HTERT RPE-1 (cell line): ENCODE data around the gene SMIM12.

Source experiments
- in situ Hi-C: fragments of 300-500 bp; cut with MboI; formaldehyde crosslinking; loops from 4 replicates; pipeline ENCODE4 v1.14.3; 2020; ENCODE audit warnings: low sequenced_read_pairs

The SMIM12 gene

DNA sequence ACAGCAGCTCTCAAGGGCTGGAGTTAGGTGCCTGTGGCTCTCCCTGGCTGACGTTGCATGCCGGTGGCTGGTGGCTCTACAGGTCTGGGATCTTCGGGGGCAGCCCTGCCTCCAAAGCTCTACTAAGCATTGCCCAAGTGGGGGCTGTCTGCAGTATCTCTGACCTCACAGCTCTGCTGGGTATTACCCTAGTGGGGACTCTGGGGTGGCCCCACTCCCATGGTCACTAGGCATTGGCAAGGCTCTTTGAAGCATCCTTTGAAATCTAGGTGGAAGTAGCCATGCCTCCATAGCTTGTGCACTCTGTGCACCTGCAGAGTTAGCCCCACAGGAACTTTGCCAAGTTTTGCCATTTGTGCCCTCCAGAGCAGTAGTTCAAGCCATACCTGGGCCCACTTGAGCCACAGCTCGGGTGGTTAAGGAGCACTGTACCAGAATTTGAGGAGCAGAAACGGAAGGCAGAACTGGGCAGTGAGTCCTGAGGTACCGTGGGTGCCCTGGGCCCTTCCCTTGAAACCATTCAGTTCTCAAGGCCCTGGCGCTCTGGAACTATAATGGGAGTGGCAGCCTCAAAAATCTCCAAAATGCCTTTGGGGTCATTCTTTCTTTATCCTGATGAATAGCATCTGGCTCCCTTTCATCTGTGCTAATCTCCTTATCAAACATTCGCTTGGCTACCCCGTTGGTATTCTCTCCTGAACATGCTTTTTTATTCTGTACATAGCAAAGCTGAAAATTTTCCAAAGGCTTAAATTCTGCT is 51.3 kb downstream of the SMIM12 start:
- in situ Hi-C loops, result no loop called here

DNA sequence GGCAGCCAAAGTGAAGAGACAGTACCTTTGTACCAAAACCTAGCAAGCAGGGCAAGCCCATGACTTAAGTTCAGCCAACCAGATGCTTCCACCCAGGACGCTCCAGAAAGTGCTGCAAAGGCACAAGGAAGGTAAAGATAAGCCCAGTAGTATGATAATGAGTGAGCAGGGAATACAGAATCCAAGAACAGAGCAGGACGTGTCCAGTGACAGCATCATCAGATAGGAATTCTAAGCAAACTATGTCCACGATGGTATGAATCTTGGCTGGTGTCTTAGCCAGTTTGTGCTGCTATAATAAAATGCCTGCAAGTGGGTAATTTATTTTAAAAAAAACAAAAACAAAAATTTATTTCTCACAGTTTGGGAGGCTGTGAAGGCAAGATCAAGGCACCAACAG is 53.2 kb downstream of the SMIM12 start:
- in situ Hi-C loops, result no loop called here

DNA sequence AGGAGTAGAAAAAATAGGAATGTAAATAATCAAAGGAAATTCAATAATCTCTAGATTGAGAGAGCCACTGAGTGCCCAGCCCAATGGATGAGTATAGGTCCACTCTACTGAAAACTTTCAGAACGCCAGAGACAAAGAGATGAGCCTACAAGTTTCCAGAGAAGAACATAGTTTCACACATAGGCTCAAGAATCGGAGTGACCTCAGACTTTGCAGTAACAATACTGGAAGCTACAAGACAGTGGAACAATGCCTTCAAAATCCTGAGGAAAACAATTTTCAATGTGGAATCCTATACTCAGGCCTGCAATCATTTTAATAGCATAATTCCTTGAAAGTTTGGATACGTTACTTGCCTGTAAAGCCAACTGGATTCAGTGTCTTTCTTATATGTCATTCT is 55.8 kb downstream of the SMIM12 start:
- in situ Hi-C loops, result no loop called here
